Esophagus squamous epithelium (tissue), 4 donors: Measurements from ENCODE around the gene ZNF575.

Experiments
- CTCF ChIP-seq, 6 experiments: fragments of 450-650 bp in 4 of 6; fragments of 200-600 bp in 2 of 6; sonication (generic) in 2 of 6; IDR thresholded peaks; one replicate each; pipeline ENCODE4 v1.5.1; 2016 to 2019; ENCODE audit warnings: antibody characterized with exemption in 6 of 6, mild to moderate bottlenecking in 4 of 6, moderate library complexity in 4 of 6
- POLR2A ChIP-seq, 4 donors: fragments of 450-650 bp; IDR thresholded peaks; one replicate each; pipeline ENCODE4 v1.6.1; 2017; ENCODE audit warnings: antibody characterized with exemption in 4 of 4, mild to moderate bottlenecking in 4 of 4, moderate library complexity in 3 of 4

DNA sequence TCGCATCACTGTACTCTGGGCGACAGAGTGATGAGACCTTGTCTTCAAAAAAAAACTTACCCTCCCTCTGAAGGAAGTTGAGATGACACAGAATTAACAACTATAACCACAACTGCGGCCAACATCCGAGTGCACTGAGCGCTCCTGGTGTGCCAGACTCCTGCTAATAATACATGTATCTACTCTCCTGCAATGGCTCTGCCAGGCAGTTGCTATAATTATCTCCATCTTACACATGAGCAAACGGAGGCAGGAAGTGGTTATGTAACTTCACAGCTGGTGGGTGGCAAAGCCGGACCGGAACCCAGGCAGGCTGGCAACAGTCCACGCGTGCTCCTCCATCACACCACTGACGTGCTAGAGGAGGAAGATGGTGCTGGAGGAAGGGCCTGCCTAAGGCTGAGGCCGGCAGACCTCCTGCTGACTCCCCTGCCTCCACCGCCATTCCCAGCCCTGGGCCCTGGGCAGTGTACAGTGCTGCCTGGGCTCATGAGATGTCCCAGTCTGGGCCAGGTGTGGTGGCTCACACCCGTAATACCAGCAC lies 29.8 kb downstream of the ZNF575 start:
- TF ChIP-seq CTCF (IDR thresholded peaks at IDR 0.05) (no peak), POLR2A (IDR thresholded peaks at IDR 0.05) (no peak)
